ENCODE results near the gene USP51.
"Not testable (repeated sequence)": the region's sequence is repeated elsewhere in the genome, so short reads cannot be mapped to it uniquely, and the experiment has no call there.

USP51 gene

DNA sequence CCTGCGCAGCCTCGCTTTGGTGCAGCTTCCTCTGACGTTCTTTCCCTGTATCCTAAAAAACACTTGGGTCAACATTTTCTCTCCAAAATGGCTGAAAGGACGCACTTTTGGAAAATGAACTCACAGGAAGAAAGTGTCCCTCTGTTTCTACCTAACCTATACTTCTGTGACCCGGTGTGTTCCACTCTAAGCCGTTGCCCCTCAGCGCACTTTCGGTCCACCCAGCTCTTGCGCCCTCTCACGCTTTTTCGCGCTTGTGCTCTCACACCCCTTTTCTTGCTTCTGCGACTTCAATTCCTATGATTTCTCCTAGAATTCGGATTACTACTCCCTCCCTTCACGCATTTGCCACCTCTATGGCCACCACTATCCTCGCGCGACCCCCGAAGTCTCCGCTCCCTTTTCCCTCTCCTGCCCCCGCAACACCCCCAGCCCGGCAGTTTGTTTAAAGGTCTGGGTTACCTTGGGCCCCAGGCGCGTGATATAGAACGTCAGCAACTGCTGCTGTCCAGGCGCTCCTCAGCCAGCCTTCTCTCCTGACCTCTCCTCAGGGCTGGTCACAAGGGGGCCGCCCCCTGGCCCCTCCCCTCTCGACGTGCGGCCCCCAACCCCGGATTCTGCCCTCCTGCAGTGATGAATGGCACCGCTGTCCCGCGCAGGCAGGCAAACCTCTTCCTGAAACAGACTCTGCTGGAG, at the start of gene USP51:
USP51 (minus strand) TSS at position 535 of the 696 bp plus-strand sequence. CDS start 909 bp downstream, outside the sequence.
- peak; percentile 73 to 74 for DNase-seq
- TF ChIP-seq POLR2A (IDR thresholded peaks at IDR 0.05; ENCODE audit: low read length) (peak; percentile 12), GATA1 (IDR thresholded peaks at IDR 0.05; ENCODE audit: low read depth, low read length) (no peak)

DNA sequence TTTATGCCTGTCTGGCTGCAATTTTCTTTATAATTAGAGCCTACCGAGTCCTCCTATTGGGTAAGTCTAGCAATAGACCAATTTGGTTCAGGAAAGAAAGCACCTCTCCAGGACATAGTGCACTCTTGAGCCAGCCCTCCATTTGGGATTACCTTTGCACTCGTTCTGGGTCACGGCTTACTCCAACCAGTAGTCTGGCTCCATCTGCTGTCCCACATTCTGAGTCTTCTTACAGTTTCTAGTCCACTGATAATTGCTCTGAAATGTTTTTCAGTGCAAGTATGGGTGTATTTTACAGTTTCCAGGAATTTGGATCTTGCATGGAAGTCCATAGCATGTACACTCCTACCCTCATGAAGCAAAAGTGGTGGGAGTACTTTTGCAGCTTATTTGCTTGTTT, 34.8 kb upstream of the USP51 start:
- TF ChIP-seq POLR2A (IDR thresholded peaks at IDR 0.05; ENCODE audit: low read length), result no peak
- no peak for TF ChIP-seq GATA1 (IDR thresholded peaks at IDR 0.05; ENCODE audit: low read depth, low read length)
- peak; percentile 1 to 5 for DNase-seq

- TF ChIP-seq GATA1 (IDR thresholded peaks at IDR 0.05; ENCODE audit: low read depth, low read length) (no peak), POLR2A (IDR thresholded peaks at IDR 0.05; ENCODE audit: low read length) (no peak)
- no peak for DNase-seq
Observed at GRCh38 chrX:55523356-55523755, 33.7 kb upstream of the USP51 start.

GRCh38 chrX:55522596-55523276, 33.1 kb upstream of the USP51 start:
- DNase-seq, result no peak
- TF ChIP-seq POLR2A (IDR thresholded peaks at IDR 0.05; ENCODE audit: low read length), result no peak
- TF ChIP-seq GATA1 (IDR thresholded peaks at IDR 0.05; ENCODE audit: low read depth, low read length), result no peak

GRCh38 chrX:55521687-55522086, 32.0 kb upstream of the USP51 start:
- no peak for TF ChIP-seq GATA1 (IDR thresholded peaks at IDR 0.05; ENCODE audit: low read depth, low read length)
- no peak for TF ChIP-seq POLR2A (IDR thresholded peaks at IDR 0.05; ENCODE audit: low read length)
- DNase-seq, result no peak

- not testable (repeated sequence) for DNase-seq
Observed at GRCh38 chrX:55516794-55517481, 27.3 kb upstream of the USP51 start.

GRCh38 chrX:55513045-55513737, 23.5 kb upstream of the USP51 start:
- not testable (repeated sequence) for DNase-seq

DNA sequence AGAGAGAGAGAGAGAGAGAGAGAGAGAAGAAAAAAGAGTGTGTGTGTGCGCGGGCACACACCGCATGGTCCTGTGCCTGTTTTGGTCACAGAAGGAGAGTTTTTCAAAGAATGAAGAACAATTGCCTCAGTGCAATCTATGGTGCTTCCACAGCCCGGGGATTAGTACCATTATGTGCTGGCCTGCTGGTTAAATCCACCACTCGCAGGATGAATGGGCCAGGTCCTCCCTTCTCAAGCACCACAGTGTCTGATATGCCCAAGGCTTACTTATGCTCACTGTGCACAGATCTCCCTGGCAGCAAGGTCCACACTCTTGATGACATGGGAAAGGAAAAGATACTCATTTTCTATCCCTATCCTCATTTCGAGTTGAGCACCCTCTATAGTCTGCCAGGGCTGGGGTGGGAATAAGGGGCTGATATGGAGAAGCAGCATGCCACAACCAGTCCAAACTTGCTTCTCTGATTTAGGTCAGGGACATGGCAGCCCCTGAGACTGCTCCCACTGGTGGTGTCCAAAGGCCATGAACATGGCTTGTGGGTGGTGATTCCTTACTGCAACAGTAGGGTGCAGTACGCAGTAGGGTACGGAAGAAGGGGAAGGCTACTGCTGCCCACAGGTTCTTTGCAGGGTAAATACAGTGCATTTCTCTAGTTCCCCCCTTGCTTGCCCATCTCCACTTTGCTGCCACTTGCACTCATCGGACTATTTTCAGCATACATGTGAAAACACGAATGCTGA, 18.9 kb upstream of the USP51 start:
- not testable (repeated sequence) for DNase-seq

DNA sequence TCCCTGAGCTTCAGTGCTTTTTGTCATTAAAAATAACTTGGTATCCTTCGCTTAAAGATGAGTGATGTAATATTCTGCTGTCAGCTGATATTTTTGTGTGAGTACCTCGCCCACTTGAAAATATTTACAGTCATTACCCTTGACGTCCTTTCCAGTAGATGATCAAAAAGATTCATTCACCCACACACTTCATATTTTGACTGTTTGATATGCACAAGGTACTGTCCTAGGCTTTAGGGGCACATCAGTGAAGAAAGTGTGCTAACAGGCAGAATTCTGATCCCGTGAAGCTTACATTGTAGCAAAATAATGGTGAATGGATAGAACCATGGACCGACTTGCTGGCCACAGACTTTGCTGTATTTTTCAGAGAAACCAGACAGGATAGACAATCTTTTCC, 18.1 kb upstream of the USP51 start:
- not testable (repeated sequence) for DNase-seq

- not testable (repeated sequence) for DNase-seq
Observed at GRCh38 chrX:55507010-55507409, 17.4 kb upstream of the USP51 start.

GRCh38 chrX:55490974-55491373, 1.3 kb upstream of the USP51 start:
- no peak for TF ChIP-seq POLR2A (IDR thresholded peaks at IDR 0.05; ENCODE audit: low read length)
- no peak for TF ChIP-seq GATA1 (IDR thresholded peaks at IDR 0.05; ENCODE audit: low read depth, low read length)
- DNase-seq, result no peak

DNA sequence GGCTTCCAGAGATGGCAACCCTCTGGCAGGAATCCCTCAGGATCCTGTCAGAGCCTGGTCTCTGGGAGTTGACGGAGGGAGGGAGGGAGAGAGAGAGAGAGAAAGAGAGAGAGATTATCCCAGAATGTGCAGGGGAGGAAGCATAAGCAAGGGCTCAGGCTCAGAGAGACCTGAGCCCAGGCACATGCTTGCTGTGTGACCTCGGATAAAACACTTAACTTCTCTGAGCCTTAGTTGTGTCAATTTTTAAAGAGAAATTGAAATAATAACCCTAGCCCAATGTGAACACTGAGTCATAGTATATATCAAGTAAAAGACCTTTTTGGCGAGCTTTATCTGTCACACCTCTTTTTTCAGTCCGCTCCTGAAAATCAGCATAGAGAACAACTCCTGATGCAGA, 473 bp upstream of the USP51 start:
- no peak for DNase-seq
- TF ChIP-seq POLR2A (IDR thresholded peaks at IDR 0.05; ENCODE audit: low read length) (no peak), GATA1 (IDR thresholded peaks at IDR 0.05; ENCODE audit: low read depth, low read length) (no peak)

- peak; percentile 78 to 83 for DNase-seq
- TF ChIP-seq POLR2A (IDR thresholded peaks at IDR 0.05; ENCODE audit: low read length) (peak; percentile 45), GATA1 (IDR thresholded peaks at IDR 0.05; ENCODE audit: low read depth, low read length) (no peak)
Observed at GRCh38 chrX:55488593-55489313, 895 bp downstream of the USP51 start.
